Kidney (tissue), 14 donors: ENCODE measurements around the gene NAP1L4. TPM values are rescaled to one million over a fixed set of nuclear protein-coding genes. Genes with fewer than 3 reads are reported as not detected.

ENCODE experiments used
- DNase-seq, 5 donors: peaks; one replicate each; pipeline ENCODE4 v3.0.0-alpha.2; 2013 to 2020
- FAIRE-seq: peaks from 2 replicates; lab custom pipeline; 2012; peaks lifted over from hg19 to GRCh38; lab: Jason Lieb, UNC
- H3K27ac ChIP-seq, 2 donors: one replicate each; pipeline ENCODE4 v1.7.0; 2013; ENCODE audit warnings: low read depth in 2 of 2, low read length in 2 of 2, inconsistent platforms in 1 of 2
- H3K27me3 ChIP-seq: one replicate; pipeline ENCODE4 v1.7.1; 2013; ENCODE audit warnings: low read length, inconsistent platforms; ENCODE audit not compliant: control insufficient read depth, insufficient read depth
- H3K36me3 ChIP-seq, 3 donors: one replicate each; pipeline versions ENCODE4 v1.7.0 to v1.7.1; 2013; ENCODE audit warnings: low read length in 3 of 3, control low read depth in 1 of 3, inconsistent platforms in 1 of 3; ENCODE audit not compliant: insufficient read depth in 3 of 3, control insufficient read depth in 2 of 3
- H3K4me1 ChIP-seq, 3 donors: one replicate each; pipeline versions ENCODE4 v1.7.0 to v1.7.1; 2013; ENCODE audit warnings: low read length in 3 of 3, inconsistent platforms in 1 of 3, low read depth in 1 of 3; ENCODE audit not compliant: control insufficient read depth in 2 of 3, insufficient read depth in 2 of 3
- H3K4me3 ChIP-seq, 3 donors: one replicate each; pipeline versions ENCODE4 v1.7.0 to v1.8.1; 2013; ENCODE audit warnings: low read length in 3 of 3, control low read depth in 1 of 3, inconsistent platforms in 1 of 3
- H3K9ac ChIP-seq, 3 donors: one replicate each; pipeline versions ENCODE4 v1.7.0 to v1.7.1; 2013; ENCODE audit warnings: low read length in 3 of 3, control low read depth in 1 of 3, inconsistent platforms in 1 of 3
- H3K9me3 ChIP-seq, 3 donors: one replicate each; pipeline versions ENCODE4 v1.7.0 to v1.7.1; 2013; ENCODE audit warnings: low read length in 3 of 3, control low read depth in 1 of 3, inconsistent platforms in 1 of 3; ENCODE audit not compliant: control insufficient read depth in 2 of 3, insufficient read depth in 1 of 3
- CTCF ChIP-seq: IDR thresholded peaks from 3 replicates; pipeline ENCODE4 v1.5.1; 2012; ENCODE audit warnings: mild to moderate bottlenecking, moderate library complexity, borderline replicate concordance; ENCODE audit not compliant: insufficient read depth; ENCODE audit errors: extremely low read depth
- intact Hi-C: fragments of 100-400 bp; cut with DNase I; formaldehyde crosslinking; loops from one replicate; pipeline ENCODE4 v1.11.1; 2022
- polyA plus RNA-seq: library from polyadenylated mRNA; stranded (reverse); fragments of 350-450 nt; fragmentation: Illumina TruSeq; extraction: RNeasy Lipid Tissue Mini Kit (QIAGEN cat#74804); gene quantifications from one replicate; pipeline ENCODE4 v1.2.3, GENCODE V29; 2014; ENCODE audit warnings: low read depth, low replicate concordance; ENCODE audit not compliant: insufficient read depth
- total RNA-seq: library from RNA; stranded (reverse); fragmentation: NEBNext Ultra II Directional; extraction: Animal tissue kit (Norgen Biotek cat#: 25700); gene quantifications from one replicate; pipeline ENCODE4 v1.2.1, GENCODE V29; 2021
- donor health status: control.
- donor health status: control.
- donor health status: control.
- donor health status: control.
- donor health status: control.
- donor health status: DM: yes; HTN: yes; CAD: no.
- donor health status: Normal renal cell carcinoma (clear cell type).

Gene NAP1L4
- total and polyA plus RNA-seq, 2 donors from 2014 or later: 120 to 133 TPM

GRCh38 chr11:2913019-2913431 is 79.1 kb downstream of the NAP1L4 start:
- Histone ChIP-seq H3K36me3 (no peaks in the 10 kb centered on the region), H3K9ac (peak overlapping the region in 1 of 3 donors; percentile 15), H3K27me3 (no peaks in the 10 kb centered on the region), H3K27ac (peak overlapping the region; percentile 59 to 60), H3K9me3 (no peaks in the 10 kb centered on the region), H3K4me3 (no peak overlapping the region), H3K4me1 (peaks cover 0 to 16% (median 0%) of the 10 kb centered on the region in 3 donors)
- no peak for TF ChIP-seq CTCF
- no peak for DNase-seq
- intact Hi-C loops: no loop called here
- FAIRE-seq: no peak

- H3K27ac ChIP-seq: peak overlapping the region; percentile 81 to 89
- FAIRE-seq (no peak), DNase-seq (peak; percentile 58 to 97 (median 78))
- no peaks in the 10 kb centered on the region for H3K36me3 ChIP-seq
- no peak overlapping the region for H3K4me3 ChIP-seq
- H3K9me3 ChIP-seq: no peaks in the 10 kb centered on the region
- peaks cover 0 to 16% (median 0%) of the 10 kb centered on the region in 3 donors for H3K4me1 ChIP-seq
- no peaks in the 10 kb centered on the region for H3K27me3 ChIP-seq
- intact Hi-C loops: no loop called here
- TF ChIP-seq CTCF: no peak
- H3K9ac ChIP-seq: peak overlapping the region in 1 of 3 donors; percentile 15
Measured at GRCh38 chr11:2912498-2912897, 79.6 kb downstream of the NAP1L4 start.

- Histone ChIP-seq H3K4me3 (no peak overlapping the region), H3K27me3 (no peaks in the 10 kb centered on the region), H3K27ac (peak overlapping the region; percentile 81 to 89), H3K36me3 (no peaks in the 10 kb centered on the region), H3K9me3 (no peaks in the 10 kb centered on the region), H3K9ac (no peak overlapping the region), H3K4me1 (peaks cover 0 to 16% (median 0%) of the 10 kb centered on the region in 3 donors)
- TF ChIP-seq CTCF: no peak
- no peak for DNase-seq
- no peak for FAIRE-seq
- intact Hi-C loops: no loop called here
Measured at GRCh38 chr11:2911785-2912391, 80.2 kb downstream of the NAP1L4 start.
